Umbilical cord (tissue), 2 donors: ENCODE data around the gene SULF2. TPM values are rescaled to one million over a fixed set of nuclear protein-coding genes. Genes with fewer than 3 reads are reported as not detected.

Source experiments
- DNase-seq: peaks from one replicate; pipeline ENCODE4 v3.0.0-alpha.2; 2015; ENCODE audit warnings: low spot score
- total RNA-seq: library from RNA; depleted of rRNA; stranded (reverse); fragments of >200 nt; gene quantifications from one replicate; pipeline ENCODE4 v1.2.3, GENCODE V29; 2014; ENCODE audit warnings: low replicate concordance; ENCODE audit not compliant: insufficient read depth

Gene SULF2
- total RNA-seq, 1 donor from 2014 or later = 69.3 TPM

GRCh38 chr20:47669152-47669425 lies 116.2 kb downstream of the SULF2 start:
- no peak for DNase-seq

- no peak for DNase-seq
Observed at GRCh38 chr20:47668313-47669151, 116.7 kb downstream of the SULF2 start.

GRCh38 chr20:47667531-47668312 lies 117.6 kb downstream of the SULF2 start:
- no peak for DNase-seq

GRCh38 chr20:47667086-47667485 lies 118.2 kb downstream of the SULF2 start:
- no peak for DNase-seq

GRCh38 chr20:47666304-47666703 lies 119.0 kb downstream of the SULF2 start:
- DNase-seq = no peak

GRCh38 chr20:47665221-47665991 lies 119.9 kb downstream of the SULF2 start:
- peak; percentile 59 for DNase-seq

GRCh38 chr20:47664744-47665143 lies 120.5 kb downstream of the SULF2 start:
- DNase-seq = no peak

GRCh38 chr20:47664068-47664437 lies 121.2 kb downstream of the SULF2 start:
- no peak for DNase-seq

- peak; percentile 82 for DNase-seq
Observed at GRCh38 chr20:47663354-47664067, 121.8 kb downstream of the SULF2 start.

GRCh38 chr20:47662483-47663353 lies 122.6 kb downstream of the SULF2 start:
- DNase-seq = no peak

GRCh38 chr20:47661714-47662113 lies 123.6 kb downstream of the SULF2 start:
- DNase-seq = no peak

- no peak for DNase-seq
Observed at GRCh38 chr20:47660983-47661700, 124.1 kb downstream of the SULF2 start.

GRCh38 chr20:47660602-47660905 lies 124.7 kb downstream of the SULF2 start:
- DNase-seq = no peak

GRCh38 chr20:47659904-47660601 lies 125.2 kb downstream of the SULF2 start:
- DNase-seq = no peak

- no peak for DNase-seq
Observed at GRCh38 chr20:47656318-47656717, 129.0 kb downstream of the SULF2 start.

GRCh38 chr20:47655635-47656034 lies 129.6 kb downstream of the SULF2 start:
- no peak for DNase-seq

- no peak for DNase-seq
Observed at GRCh38 chr20:47654370-47654769, 130.9 kb downstream of the SULF2 start.

- DNase-seq = no peak
Observed at GRCh38 chr20:47653869-47654268, 131.4 kb downstream of the SULF2 start.

GRCh38 chr20:47652794-47653193 lies 132.5 kb downstream of the SULF2 start:
- DNase-seq = no peak

GRCh38 chr20:47652301-47652700 lies 133.0 kb downstream of the SULF2 start:
- DNase-seq = no peak
